ENCODE measurements around the gene KLK3. TPM values are rescaled to one million over a fixed set of nuclear protein-coding genes. Genes with fewer than 3 reads are reported as not detected.

KLK3 gene
- total RNA-seq, 1 experiment from 2014 or later, result not detected

DNA sequence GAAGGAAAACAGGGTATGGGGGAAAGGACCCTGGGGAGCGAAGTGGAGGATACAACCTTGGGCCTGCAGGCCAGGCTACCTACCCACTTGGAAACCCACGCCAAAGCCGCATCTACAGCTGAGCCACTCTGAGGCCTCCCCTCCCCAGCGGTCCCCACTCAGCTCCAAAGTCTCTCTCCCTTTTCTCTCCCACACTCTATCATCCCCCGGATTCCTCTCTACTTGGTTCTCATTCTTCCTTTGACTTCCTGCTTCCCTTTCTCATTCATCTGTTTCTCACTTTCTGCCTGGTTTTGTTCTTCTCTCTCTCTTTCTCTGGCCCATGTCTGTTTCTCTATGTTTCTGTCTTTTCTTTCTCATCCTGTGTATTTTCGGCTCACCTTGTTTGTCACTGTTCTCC lies 2.7 kb downstream of the KLK3 start:
- Histone ChIP-seq H4K20me1 (ENCODE audit: insufficient read depth) (no peaks in the 10 kb centered on the region), H3K36me3 (ENCODE audit: control insufficient read depth in 1 of 2, insufficient read depth in 2 of 2, low read length in 2 of 2) (no peaks in the 10 kb centered on the region), H3K27ac (ENCODE audit: low read depth, low read length) (no peak overlapping the region), H3K79me2 (ENCODE audit: insufficient read depth, low read length) (no peaks in the 10 kb centered on the region), H3K27me3 (ENCODE audit: insufficient read depth, low read length) (peaks cover 29% of the 10 kb centered on the region; the same call in 1 of the 2 replicates), H3K4me1 (ENCODE audit: control insufficient read depth in 1 of 2, insufficient read depth in 2 of 2, low read length in 2 of 2) (no peaks in the 10 kb centered on the region), H3K4me3 (replicated peaks in 1 of 2; ENCODE audit: low read depth in 1 of 2, low read length in 2 of 2) (no peak overlapping the region), H2AFZ (ENCODE audit: low read depth, low read length, poor library complexity, severe bottlenecking) (no peak overlapping the region), H3K9me2 (ENCODE audit: insufficient read depth) (no peaks in the 10 kb centered on the region), H3K9me3 (ENCODE audit: control insufficient read depth in 1 of 2, insufficient read depth in 1 of 2, low read depth in 1 of 2, low read length in 2 of 2) (peaks cover 0 to 11% of the 10 kb centered on the region in 2 experiments; a peak in 1 of 4 replicates), H3K4me2 (ENCODE audit: low read length) (no peak overlapping the region), H3K9ac (ENCODE audit: low read length) (no peak overlapping the region)
- CTCF ChIA-PET, result no interaction called here
- RAD21 ChIA-PET (ENCODE audit: low non-redundant PET in 1 of 2, low total read pairs in 2 of 2, uncharacterized antibody in 2 of 2, unreplicated experiment in 2 of 2), result no interaction called here
- ATAC-seq (no peak), DNase-seq (ENCODE audit: low read depth, low spot score) (no peak)
- POLR2A ChIA-PET, result no interaction called here
- intact Hi-C loops (cut with micrococcal nuclease), result no loop called here
- BruUV-seq (replicated peaks), result no TSS peak
- no peak for TF ChIP-seq POLR2AphosphoS5 (IDR thresholded peaks at IDR 0.05; ENCODE audit: low read depth, low read length)
- TF ChIP-seq, protein P1, sequence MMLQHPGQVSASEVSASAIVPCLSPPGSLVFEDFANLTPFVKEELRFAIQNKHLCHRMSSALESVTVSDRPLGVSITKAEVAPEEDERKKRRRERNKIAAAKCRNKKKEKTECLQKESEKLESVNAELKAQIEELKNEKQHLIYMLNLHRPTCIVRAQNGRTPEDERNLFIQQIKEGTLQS (IDR thresholded peaks at IDR 0.05), result no peak
- TF ChIP-seq JUND (IDR thresholded peaks at IDR 0.05), result no peak
- TF ChIP-seq YY1 (IDR thresholded peaks at IDR 0.05; ENCODE audit: extremely low read depth, insufficient replicate concordance, low read depth, low read length), result no peak
- TF ChIP-seq, protein P2, sequence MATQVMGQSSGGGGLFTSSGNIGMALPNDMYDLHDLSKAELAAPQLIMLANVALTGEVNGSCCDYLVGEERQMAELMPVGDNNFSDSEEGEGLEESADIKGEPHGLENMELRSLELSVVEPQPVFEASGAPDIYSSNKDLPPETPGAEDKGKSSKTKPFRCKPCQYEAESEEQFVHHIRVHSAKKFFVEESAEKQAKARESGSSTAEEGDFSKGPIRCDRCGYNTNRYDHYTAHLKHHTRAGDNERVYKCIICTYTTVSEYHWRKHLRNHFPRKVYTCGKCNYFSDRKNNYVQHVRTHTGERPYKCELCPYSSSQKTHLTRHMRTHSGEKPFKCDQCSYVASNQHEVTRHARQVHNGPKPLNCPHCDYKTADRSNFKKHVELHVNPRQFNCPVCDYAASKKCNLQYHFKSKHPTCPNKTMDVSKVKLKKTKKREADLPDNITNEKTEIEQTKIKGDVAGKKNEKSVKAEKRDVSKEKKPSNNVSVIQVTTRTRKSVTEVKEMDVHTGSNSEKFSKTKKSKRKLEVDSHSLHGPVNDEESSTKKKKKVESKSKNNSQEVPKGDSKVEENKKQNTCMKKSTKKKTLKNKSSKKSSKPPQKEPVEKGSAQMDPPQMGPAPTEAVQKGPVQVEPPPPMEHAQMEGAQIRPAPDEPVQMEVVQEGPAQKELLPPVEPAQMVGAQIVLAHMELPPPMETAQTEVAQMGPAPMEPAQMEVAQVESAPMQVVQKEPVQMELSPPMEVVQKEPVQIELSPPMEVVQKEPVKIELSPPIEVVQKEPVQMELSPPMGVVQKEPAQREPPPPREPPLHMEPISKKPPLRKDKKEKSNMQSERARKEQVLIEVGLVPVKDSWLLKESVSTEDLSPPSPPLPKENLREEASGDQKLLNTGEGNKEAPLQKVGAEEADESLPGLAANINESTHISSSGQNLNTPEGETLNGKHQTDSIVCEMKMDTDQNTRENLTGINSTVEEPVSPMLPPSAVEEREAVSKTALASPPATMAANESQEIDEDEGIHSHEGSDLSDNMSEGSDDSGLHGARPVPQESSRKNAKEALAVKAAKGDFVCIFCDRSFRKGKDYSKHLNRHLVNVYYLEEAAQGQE (IDR thresholded peaks at IDR 0.05; ENCODE audit: low read depth), result no peak
- TF ChIP-seq, protein P3, sequence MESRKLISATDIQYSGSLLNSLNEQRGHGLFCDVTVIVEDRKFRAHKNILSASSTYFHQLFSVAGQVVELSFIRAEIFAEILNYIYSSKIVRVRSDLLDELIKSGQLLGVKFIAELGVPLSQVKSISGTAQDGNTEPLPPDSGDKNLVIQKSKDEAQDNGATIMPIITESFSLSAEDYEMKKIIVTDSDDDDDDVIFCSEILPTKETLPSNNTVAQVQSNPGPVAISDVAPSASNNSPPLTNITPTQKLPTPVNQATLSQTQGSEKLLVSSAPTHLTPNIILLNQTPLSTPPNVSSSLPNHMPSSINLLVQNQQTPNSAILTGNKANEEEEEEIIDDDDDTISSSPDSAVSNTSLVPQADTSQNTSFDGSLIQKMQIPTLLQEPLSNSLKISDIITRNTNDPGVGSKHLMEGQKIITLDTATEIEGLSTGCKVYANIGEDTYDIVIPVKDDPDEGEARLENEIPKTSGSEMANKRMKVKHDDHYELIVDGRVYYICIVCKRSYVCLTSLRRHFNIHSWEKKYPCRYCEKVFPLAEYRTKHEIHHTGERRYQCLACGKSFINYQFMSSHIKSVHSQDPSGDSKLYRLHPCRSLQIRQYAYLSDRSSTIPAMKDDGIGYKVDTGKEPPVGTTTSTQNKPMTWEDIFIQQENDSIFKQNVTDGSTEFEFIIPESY (IDR thresholded peaks at IDR 0.05; ENCODE audit: extremely low read depth, insufficient replicate concordance, low read length), result no peak
- TF ChIP-seq RAD21 (IDR thresholded peaks at IDR 0.05; ENCODE audit: low read depth), result no peak
- no peak for TF ChIP-seq TCF7L2 (IDR thresholded peaks at IDR 0.05; ENCODE audit: borderline replicate concordance, extremely low read depth, insufficient read depth, insufficient read length)
